Endothelial cell of umbilical vein (primary cell): ENCODE data around the gene PRPF18. TPM values are rescaled to one million over a fixed set of nuclear protein-coding genes. Genes with fewer than 3 reads are reported as not detected.

Experiments
- BruUV-seq: library from RNA; stranded (reverse); fragments of 400-500 nt; replicated peaks from 2 replicates; lab custom pipeline; 2021; lab: Mats Ljungman, UMichigan
- CTCF ChIA-PET: fragments of 300-600, 350-600 bp; sonication (Branson Sonifier 250); formaldehyde crosslinking; loops from one replicate; lab custom pipeline; 2021; ENCODE audit warnings: antibody characterized with exemption, inconsistent platforms; lab: Charles Lee
- POLR2A ChIA-PET: fragments of 300-600, 350-600 bp; sonication (Branson Sonifier 250); formaldehyde crosslinking; loops from one replicate; lab custom pipeline; 2021; ENCODE audit warnings: antibody characterized with exemption, inconsistent platforms; lab: Charles Lee
- DNase-seq: peaks from one replicate; pipeline ENCODE4 v3.0.0-alpha.2; 2011; ENCODE audit warnings: low read depth, low spot score
- FAIRE-seq: peaks from 2 replicates; lab custom pipeline; 2011; peaks lifted over from hg19 to GRCh38; lab: Jason Lieb, UNC
- H2AFZ ChIP-seq: 2 replicates; pipeline ENCODE4 v1.6.0; 2012; ENCODE audit warnings: low read depth, low read length, control low read depth, inconsistent platforms
- H3K27ac ChIP-seq: 2 replicates; pipeline ENCODE4 v1.5.1; 2011; ENCODE audit warnings: low read depth, mild to moderate bottlenecking, control low read depth, low read length, moderate library complexity; ENCODE audit not compliant: insufficient read depth
- H3K27me3 ChIP-seq, 2 experiments: 2 replicates each; pipeline versions ENCODE4 v1.6.0 to v1.6.1; 2011; ENCODE audit warnings: low read length in 2 of 2, mixed read lengths in 1 of 2; ENCODE audit not compliant: control insufficient read depth in 2 of 2, insufficient read depth in 2 of 2
- H3K36me3 ChIP-seq, 2 experiments: 2 replicates in 1 of 2; 3 replicates in 1 of 2; pipeline ENCODE4 v1.5.1; 2011; ENCODE audit warnings: low read length in 2 of 2, mild to moderate bottlenecking in 1 of 2, moderate library complexity in 1 of 2; ENCODE audit not compliant: control insufficient read depth in 2 of 2, insufficient read depth in 2 of 2; ENCODE audit errors: extremely low read depth in 1 of 2
- H3K4me1 ChIP-seq: 3 replicates; pipeline ENCODE4 v1.5.1; 2011; ENCODE audit warnings: mild to moderate bottlenecking, low read length; ENCODE audit not compliant: control insufficient read depth, insufficient read depth; ENCODE audit errors: extremely low read depth
- H3K4me2 ChIP-seq: 2 replicates; pipeline ENCODE4 v1.6.1; 2011; ENCODE audit warnings: low read length, control low read depth, mixed read lengths; ENCODE audit not compliant: insufficient read depth
- H3K4me3 ChIP-seq, 3 experiments: fragments of 200-600 bp in 1 of 3; sonication (generic), shearing (Covaris generic) in 1 of 3; replicated peaks in 1 of 3; 2 replicates each; pipeline ENCODE4 v1.5.1; 2011 to 2016; ENCODE audit warnings: control low read depth in 3 of 3, low read length in 3 of 3, mild to moderate bottlenecking in 2 of 3, inconsistent platforms in 1 of 3, low read depth in 1 of 3, moderate library complexity in 1 of 3; ENCODE audit not compliant: insufficient read depth in 1 of 3
- H3K79me2 ChIP-seq: 2 replicates; pipeline ENCODE4 v1.6.0; 2012; ENCODE audit warnings: low read length, inconsistent platforms; ENCODE audit not compliant: control insufficient read depth, insufficient read depth
- H3K9ac ChIP-seq: replicated peaks from 2 replicates; pipeline ENCODE3; 2011; ENCODE audit warnings: low read length, control low read depth; ENCODE audit not compliant: insufficient read depth; ENCODE audit errors: extremely low read depth
- H3K9me1 ChIP-seq: replicated peaks from 3 replicates; pipeline ENCODE4 v1.6.0; 2011; ENCODE audit warnings: mild to moderate bottlenecking, low read length; ENCODE audit not compliant: control insufficient read depth, insufficient read depth; ENCODE audit errors: extremely low read depth
- H3K9me3 ChIP-seq: replicated peaks from 2 replicates; pipeline ENCODE4 v1.5.1; 2012; ENCODE audit warnings: low read length, inconsistent platforms; ENCODE audit not compliant: control insufficient read depth, insufficient read depth
- H4K20me1 ChIP-seq: replicated peaks from 2 replicates; pipeline ENCODE3; 2011; ENCODE audit warnings: mild to moderate bottlenecking, low read length; ENCODE audit not compliant: control insufficient read depth, insufficient read depth; ENCODE audit errors: extremely low read depth
- CTCF ChIP-seq, 2 donors: IDR thresholded peaks; 1 replicate in 1 of 2; 2 replicates in 1 of 2; pipeline ENCODE4 v1.5.1; 2011; ENCODE audit warnings: low read length in 2 of 2, mild to moderate bottlenecking in 2 of 2, moderate library complexity in 2 of 2, control low read depth in 1 of 2, inconsistent platforms in 1 of 2, low read depth in 1 of 2; ENCODE audit not compliant: insufficient read depth in 1 of 2; ENCODE audit errors: extremely low read depth in 1 of 2
- EZH2 ChIP-seq: IDR thresholded peaks from 2 replicates; pipeline ENCODE4 v1.6.1; 2012; ENCODE audit warnings: borderline replicate concordance, low read depth, mild to moderate bottlenecking, moderate library complexity, low read length, inconsistent platforms; ENCODE audit not compliant: severe bottlenecking
- FOS ChIP-seq: IDR thresholded peaks from 2 replicates; pipeline ENCODE4 v1.6.1; 2011; ENCODE audit warnings: mild to moderate bottlenecking, low read length, moderate library complexity, borderline replicate concordance; ENCODE audit not compliant: insufficient read depth
- GATA2 ChIP-seq: IDR thresholded peaks from 2 replicates; pipeline ENCODE4 v1.7.0; 2011; ENCODE audit warnings: low read depth, mild to moderate bottlenecking, moderate library complexity, mixed read lengths, low read length; ENCODE audit not compliant: insufficient read length, insufficient read depth
- JUN ChIP-seq: IDR thresholded peaks from 2 replicates; pipeline ENCODE4 v1.6.1; 2011; ENCODE audit warnings: borderline replicate concordance, low read depth; ENCODE audit not compliant: insufficient read length, insufficient read depth
- MAX ChIP-seq: IDR thresholded peaks from 2 replicates; pipeline ENCODE4 v1.6.1; 2011; ENCODE audit not compliant: insufficient read depth, insufficient read length
- MYC ChIP-seq: IDR thresholded peaks from one replicate; pipeline ENCODE4 v1.6.1; 2011; ENCODE audit warnings: mild to moderate bottlenecking, low read depth, low read length
- POLR2A ChIP-seq: IDR thresholded peaks from 2 replicates; pipeline ENCODE4 v1.6.1; 2012; ENCODE audit warnings: low read depth, mild to moderate bottlenecking, control low read depth, low read length
- POLR2AphosphoS5 ChIP-seq: IDR thresholded peaks from 2 replicates; pipeline ENCODE4 v1.6.1; 2012; ENCODE audit warnings: low read depth, mild to moderate bottlenecking, control low read depth, low read length, moderate library complexity; ENCODE audit not compliant: insufficient read depth
- dilution Hi-C: fragments of 300-500 bp; cut with MboI; formaldehyde crosslinking; loops from one replicate; pipeline ENCODE4 v1.15.0; 2019; ENCODE audit warnings: low sequenced_read_pairs; ENCODE audit not compliant: extremely low pct_ligation_motif_present
- intact Hi-C: fragments of 100-400 bp; cut with micrococcal nuclease; formaldehyde crosslinking; loops from one replicate; pipeline ENCODE4 v1.10.0; 2022
- polyA plus RNA-seq, 4 experiments: library from polyadenylated mRNA; depleted of rRNA in 3 of 4; stranded (reverse) in 3 of 4; unstranded in 1 of 4; fragments of >200 nt; gene quantifications; 2 replicates each; pipeline versions ENCODE4 v1.2.1 to v1.2.3, GENCODE V29; 2011 to 2012; ENCODE audit warnings: missing spikeins in 1 of 4
- total RNA-seq: library from RNA; stranded (reverse); gene quantifications from 2 replicates; pipeline ENCODE4 v1.2.3, GENCODE V29; 2021

PRPF18 gene
- total and polyA plus RNA-seq, 2 donors (not counting 3 experiments of a cell fraction or from before 2014, with no cell fraction given), result 7.3 to 21.0 TPM

GRCh38 chr10:13585195-13585751, 1.5 kb upstream of the PRPF18 start:
- Histone ChIP-seq H3K9me1 (no peaks in the 10 kb centered on the region), H2AFZ (no peak overlapping the region), H3K27me3 (peaks cover 5 to 24% of the 10 kb centered on the region in 2 experiments), H3K9me3 (no peaks in the 10 kb centered on the region), H3K79me2 (peaks cover 23% of the 10 kb centered on the region), H3K36me3 (no peaks in the 10 kb centered on the region), H3K9ac (no peak overlapping the region), H3K27ac (no peak overlapping the region), H3K4me2 (no peak overlapping the region), H4K20me1 (no peaks in the 10 kb centered on the region), H3K4me1 (peaks cover 9% of the 10 kb centered on the region), H3K4me3 (no peak overlapping the region)
- TF ChIP-seq FOS (no peak), MYC (no peak), MAX (no peak), POLR2AphosphoS5 (no peak), GATA2 (no peak), JUN (no peak), CTCF (IDR thresholded peaks at IDR 0.05; ENCODE audit: extremely low read depth in 1 of 2, insufficient read depth in 1 of 2, low read depth in 1 of 2, low read length in 2 of 2) (no peak), POLR2A (no peak), EZH2 (no peak)
- FAIRE-seq (no peak), DNase-seq (no peak)
- no TSS peak for BruUV-seq
- intact Hi-C loops, result no loop called here
- CTCF ChIA-PET, result interaction anchor here (1.6 to 2.6 kb wide), 2 partner anchors 213 to 235 kb away, joined by 3 to 26 read pairs; no protein-coding TSS in a partner anchor
- dilution Hi-C loops, result no loop called here
- POLR2A ChIA-PET, result no interaction called here
